Measurements from ENCODE around the gene CECR2.

CECR2 gene

GRCh38 chr22:17429516-17429915, 60.3 kb downstream of the CECR2 start:
- TF ChIP-seq CTCF (IDR thresholded peaks at IDR 0.05; ENCODE audit: insufficient read depth, low read depth, low read length, missing control alignments): no peak
- no peak for DNase-seq (ENCODE audit: low read depth)

GRCh38 chr22:17430412-17430811, 61.2 kb downstream of the CECR2 start:
- DNase-seq (ENCODE audit: low read depth): peak; percentile 37
- no peak overlapping the region for H3K4me3 ChIP-seq (ENCODE audit: low read length)
- no peak for TF ChIP-seq CTCF (IDR thresholded peaks at IDR 0.05; ENCODE audit: insufficient read depth, low read depth, low read length, missing control alignments)

More at GRCh38 chr22:17429516-17429915, 60.3 kb downstream of the CECR2 start:
- H3K4me3 ChIP-seq (ENCODE audit: low read length): no peak overlapping the region

- DNase-seq (ENCODE audit: low read depth): peak; percentile 67
- no peak overlapping the region for H3K4me3 ChIP-seq (ENCODE audit: low read length)
- TF ChIP-seq CTCF (IDR thresholded peaks at IDR 0.05; ENCODE audit: insufficient read depth, low read depth, low read length, missing control alignments): no peak
Measured at GRCh38 chr22:17431179-17431578, 61.9 kb downstream of the CECR2 start.

GRCh38 chr22:17434856-17435255, 65.6 kb downstream of the CECR2 start:
- no peak overlapping the region for H3K4me3 ChIP-seq (ENCODE audit: low read length)
- peak; percentile 74 for DNase-seq (ENCODE audit: low read depth)
- no peak for TF ChIP-seq CTCF (IDR thresholded peaks at IDR 0.05; ENCODE audit: insufficient read depth, low read depth, low read length, missing control alignments)

GRCh38 chr22:17435375-17435774, 66.1 kb downstream of the CECR2 start:
- no peak overlapping the region for H3K4me3 ChIP-seq (ENCODE audit: low read length)
- DNase-seq (ENCODE audit: low read depth): no peak
- TF ChIP-seq CTCF (IDR thresholded peaks at IDR 0.05; ENCODE audit: insufficient read depth, low read depth, low read length, missing control alignments): no peak

- peak; percentile 19 for DNase-seq (ENCODE audit: low read depth)
- no peak for TF ChIP-seq CTCF (IDR thresholded peaks at IDR 0.05; ENCODE audit: insufficient read depth, low read depth, low read length, missing control alignments)
Measured at GRCh38 chr22:17436382-17436980, 67.2 kb downstream of the CECR2 start.

GRCh38 chr22:17436981-17437412, 67.7 kb downstream of the CECR2 start:
- no peak overlapping the region for H3K4me3 ChIP-seq (ENCODE audit: low read length)
- no peak for DNase-seq (ENCODE audit: low read depth)
- no peak for TF ChIP-seq CTCF (IDR thresholded peaks at IDR 0.05; ENCODE audit: insufficient read depth, low read depth, low read length, missing control alignments)

More at GRCh38 chr22:17436382-17436980, 67.2 kb downstream of the CECR2 start:
- H3K4me3 ChIP-seq (ENCODE audit: low read length): no peak overlapping the region
